HCT116 (cell line): ENCODE results near the gene SPA17. TPM values are rescaled to one million over a fixed set of nuclear protein-coding genes. Genes with fewer than 3 reads are reported as not detected.

Experiments
- ATAC-seq: fragments of 200-7000 bp; cut with Tn5 transposase; 2 replicates; pipeline ENCODE4 v1.9.1; 2020; ENCODE audit warnings: mild to moderate bottlenecking, moderate library complexity
- BruUV-seq: library from RNA; stranded (reverse); fragments of 400-500 nt; replicated peaks from 2 replicates; lab custom pipeline; 2021; lab: Mats Ljungman, UMichigan
- CTCF ChIA-PET: fragments of 300-600 bp; sonication (Branson Sonifier 250); formaldehyde crosslinking; loops from one replicate; lab custom pipeline; 2021; ENCODE audit warnings: antibody characterized with exemption; lab: Charles Lee
- POLR2A ChIA-PET: fragments of 300-600, 350-600 bp; sonication (Branson Sonifier 250); formaldehyde crosslinking; loops from one replicate; lab custom pipeline; 2021; ENCODE audit warnings: antibody characterized with exemption; lab: Charles Lee
- RAD21 ChIA-PET, 2 experiments: fragments of 300-600 bp; sonication (Branson Sonifier 250); formaldehyde crosslinking; loops; one replicate each; lab custom pipeline; 2023; ENCODE audit warnings: low total read pairs in 2 of 2; ENCODE audit not compliant: uncharacterized antibody in 2 of 2, unreplicated experiment in 2 of 2, low non-redundant PET in 1 of 2; lab: Charles Lee
- DNase-seq: peaks from one replicate; pipeline ENCODE4 v3.0.0-alpha.2; 2010; ENCODE audit warnings: low read depth, low spot score
- H2AFZ ChIP-seq: fragments of 200-600 bp; shearing (Covaris generic), sonication (generic); 2 replicates; pipeline ENCODE4 v1.6.1; 2017; ENCODE audit warnings: low read depth, mixed run types, mixed read lengths, antibody characterized with exemption, low read length; ENCODE audit not compliant: poor library complexity, severe bottlenecking
- H3K27ac ChIP-seq: 2 replicates; pipeline ENCODE4 v1.5.1; 2012; ENCODE audit warnings: low read depth, low read length
- H3K27me3 ChIP-seq: fragments of 200-600 bp; sonication (generic); 2 replicates; pipeline ENCODE4 v1.6.1; 2016; ENCODE audit warnings: mixed run types, low read length, mixed read lengths; ENCODE audit not compliant: insufficient read depth
- H3K36me3 ChIP-seq, 2 experiments: fragments of 200-500 bp in 1 of 2; fragments of 200-600 bp in 1 of 2; sonication (Bioruptor generic) in 1 of 2; sonication (generic) in 1 of 2; 2 replicates each; pipeline versions ENCODE4 v1.5.1 to v1.6.1; 2014 to 2016; ENCODE audit warnings: low read length in 2 of 2, inconsistent platforms in 1 of 2, mixed read lengths in 1 of 2, mixed run types in 1 of 2; ENCODE audit not compliant: insufficient read depth in 2 of 2, control insufficient read depth in 1 of 2
- H3K4me1 ChIP-seq, 2 experiments: fragments of 200-600 bp in 1 of 2; sonication (generic) in 1 of 2; 2 replicates each; pipeline versions ENCODE4 v1.5.1 to v1.6.1; 2012 to 2017; ENCODE audit warnings: low read length in 2 of 2, inconsistent platforms in 1 of 2, mild to moderate bottlenecking in 1 of 2, mixed read lengths in 1 of 2, mixed run types in 1 of 2, moderate library complexity in 1 of 2; ENCODE audit not compliant: insufficient read depth in 2 of 2, control insufficient read depth in 1 of 2
- H3K4me2 ChIP-seq: fragments of 200-600 bp; sonication (generic); 2 replicates; pipeline ENCODE4 v1.6.1; 2017; ENCODE audit warnings: mixed run types, low read length, mixed read lengths
- H3K4me3 ChIP-seq, 2 experiments: fragments of 200-600 bp in 1 of 2; sonication (generic) in 1 of 2; replicated peaks in 1 of 2; 2 replicates each; pipeline ENCODE4 v1.5.1; 2011 to 2016; ENCODE audit warnings: low read length in 2 of 2, control low read depth in 1 of 2, low read depth in 1 of 2, mild to moderate bottlenecking in 1 of 2, mixed read lengths in 1 of 2, mixed run types in 1 of 2
- H3K79me2 ChIP-seq: fragments of 200-600 bp; sonication (generic); 2 replicates; pipeline ENCODE4 v1.6.1; 2017; ENCODE audit warnings: mild to moderate bottlenecking, mixed run types, low read length, moderate library complexity, mixed read lengths; ENCODE audit not compliant: insufficient read depth
- H3K9ac ChIP-seq: fragments of 200-600 bp; sonication (generic); 2 replicates; pipeline ENCODE4 v1.6.1; 2016; ENCODE audit warnings: low read length, mixed read lengths
- H3K9me2 ChIP-seq: fragments of 200-600 bp; sonication (generic), shearing (Covaris generic); 2 replicates; pipeline ENCODE4 v1.6.1; 2017; ENCODE audit warnings: mixed run types, mild to moderate bottlenecking, moderate library complexity; ENCODE audit not compliant: insufficient read depth
- H3K9me3 ChIP-seq, 2 experiments: fragments of 200-500 bp in 1 of 2; fragments of 200-600 bp in 1 of 2; sonication (Bioruptor generic) in 1 of 2; sonication (generic) in 1 of 2; 2 replicates each; pipeline ENCODE4 v1.6.1; 2014 to 2017; ENCODE audit warnings: low read length in 2 of 2, mixed read lengths in 2 of 2, inconsistent platforms in 1 of 2, low read depth in 1 of 2, mild to moderate bottlenecking in 1 of 2, mixed run types in 1 of 2, moderate library complexity in 1 of 2; ENCODE audit not compliant: control insufficient read depth in 1 of 2, insufficient read depth in 1 of 2
- H4K20me1 ChIP-seq: fragments of 200-600 bp; sonication (generic), shearing (Covaris generic); 2 replicates; pipeline ENCODE4 v1.6.1; 2017; ENCODE audit warnings: mixed run types, mild to moderate bottlenecking, moderate library complexity; ENCODE audit not compliant: insufficient read depth
- EGR1 ChIP-seq: IDR thresholded peaks from 2 replicates; pipeline ENCODE4 v1.6.1; 2012; ENCODE audit warnings: low read depth
- EZH2 ChIP-seq: fragments of 200-600 bp; sonication (generic); IDR thresholded peaks from 2 replicates; pipeline ENCODE4 v1.6.1; 2017; ENCODE audit warnings: antibody characterized with exemption, mixed run types
- FOSL1 ChIP-seq: IDR thresholded peaks from 2 replicates; pipeline ENCODE4 v1.6.1; 2012; ENCODE audit warnings: low read depth
- JUND ChIP-seq: IDR thresholded peaks from 2 replicates; pipeline ENCODE4 v1.6.1; 2012
- MAX ChIP-seq: IDR thresholded peaks from 2 replicates; pipeline ENCODE4 v1.6.1; 2012
- POLR2A ChIP-seq: IDR thresholded peaks from 2 replicates; pipeline ENCODE4 v1.7.0; 2011; ENCODE audit warnings: borderline replicate concordance; ENCODE audit not compliant: insufficient read depth, insufficient read length; ENCODE audit errors: extremely low read depth
- POLR2AphosphoS5 ChIP-seq: IDR thresholded peaks from 2 replicates; pipeline ENCODE4 v1.6.1; 2011; ENCODE audit warnings: mild to moderate bottlenecking, low read depth, low read length, moderate library complexity
- REST ChIP-seq: IDR thresholded peaks from 2 replicates; pipeline ENCODE4 v1.6.1; 2012; ENCODE audit warnings: low read depth
- SRF ChIP-seq: IDR thresholded peaks from 2 replicates; pipeline ENCODE4 v1.6.1; 2012; ENCODE audit warnings: low read depth
- TCF7L2 ChIP-seq: IDR thresholded peaks from 2 replicates; pipeline ENCODE4 v1.7.0; 2011; ENCODE audit warnings: borderline replicate concordance, inconsistent platforms; ENCODE audit not compliant: insufficient read depth, insufficient read length; ENCODE audit errors: extremely low read depth
- YY1 ChIP-seq: IDR thresholded peaks from 2 replicates; pipeline ENCODE4 v1.6.1; 2011; ENCODE audit warnings: low read length, low read depth, moderate library complexity, mild to moderate bottlenecking; ENCODE audit not compliant: insufficient replicate concordance; ENCODE audit errors: extremely low read depth
- ZBTB33 ChIP-seq: IDR thresholded peaks from 2 replicates; pipeline ENCODE4 v1.6.1; 2011; ENCODE audit warnings: mild to moderate bottlenecking, low read length, moderate library complexity; ENCODE audit not compliant: insufficient replicate concordance; ENCODE audit errors: extremely low read depth
- ZFX ChIP-seq: fragments of 450-650 bp; IDR thresholded peaks from 2 replicates; pipeline ENCODE4 v1.6.1; 2017
- ZNF274 ChIP-seq: fragments of 200-500 bp; sonication (Bioruptor generic); IDR thresholded peaks from 2 replicates; pipeline ENCODE4 v1.6.1; 2014; ENCODE audit warnings: mild to moderate bottlenecking, low read depth, low read length, inconsistent platforms
- intact Hi-C: fragments of 100-400 bp; cut with micrococcal nuclease; formaldehyde crosslinking; loops from 2 replicates; pipeline ENCODE4 v1.10.0; 2022
- total RNA-seq: library from RNA; stranded (reverse); gene quantifications from one replicate; pipeline ENCODE4 v1.2.1, GENCODE V29; 2021; ENCODE audit not compliant: unreplicated experiment
- TF ChIP-seq, protein P1 (sequence below), 3 experiments: fragments of 200-600 bp in 1 of 3; sonication (generic) in 1 of 3; IDR thresholded peaks in 2 of 3; conservative IDR thresholded peaks in 1 of 3; 2 replicates each; pipeline ENCODE4 v1.5.1; 2012 to 2017; ENCODE audit warnings: low read depth in 2 of 3, low read length in 2 of 3, antibody characterized with exemption in 1 of 3, borderline replicate concordance in 1 of 3, control low read depth in 1 of 3, mild to moderate bottlenecking in 1 of 3, mixed read lengths in 1 of 3, mixed run types in 1 of 3, moderate library complexity in 1 of 3; ENCODE audit not compliant: insufficient read depth in 1 of 3

The SPA17 gene
- total RNA-seq, 1 experiment from 2014 or later, result 12.9 TPM

- H2AFZ ChIP-seq, result no peak overlapping the region
- H3K27ac ChIP-seq, result no peak overlapping the region
- CTCF ChIA-PET, result no interaction called here
- H4K20me1 ChIP-seq, result no peaks in the 10 kb centered on the region
- no peak overlapping the region for H3K4me2 ChIP-seq
- intact Hi-C loops, result no loop called here
- no peaks in the 10 kb centered on the region for H3K9me3 ChIP-seq
- DNase-seq (no peak), ATAC-seq (no peak)
- BruUV-seq, result no TSS peak
- H3K9me2 ChIP-seq, result no peaks in the 10 kb centered on the region
- no peaks in the 10 kb centered on the region for H3K36me3 ChIP-seq
- no peaks in the 10 kb centered on the region for H3K27me3 ChIP-seq
- H3K4me3 ChIP-seq, result no peak overlapping the region
- H3K9ac ChIP-seq, result no peak overlapping the region
- H3K4me1 ChIP-seq, result no peaks in the 10 kb centered on the region
- RAD21 ChIA-PET, result no interaction called here
- no peaks in the 10 kb centered on the region for H3K79me2 ChIP-seq
- POLR2A ChIA-PET, result no interaction called here
- TF ChIP-seq EGR1 (no peak), MAX (no peak), POLR2A (no peak), ZNF274 (no peak), FOSL1 (no peak), ZBTB33 (no peak), TCF7L2 (no peak), REST (no peak), SRF (no peak), POLR2AphosphoS5 (no peak), YY1 (no peak), JUND (no peak), ZFX (no peak), EZH2 (no peak)
- TF ChIP-seq, protein P1, sequence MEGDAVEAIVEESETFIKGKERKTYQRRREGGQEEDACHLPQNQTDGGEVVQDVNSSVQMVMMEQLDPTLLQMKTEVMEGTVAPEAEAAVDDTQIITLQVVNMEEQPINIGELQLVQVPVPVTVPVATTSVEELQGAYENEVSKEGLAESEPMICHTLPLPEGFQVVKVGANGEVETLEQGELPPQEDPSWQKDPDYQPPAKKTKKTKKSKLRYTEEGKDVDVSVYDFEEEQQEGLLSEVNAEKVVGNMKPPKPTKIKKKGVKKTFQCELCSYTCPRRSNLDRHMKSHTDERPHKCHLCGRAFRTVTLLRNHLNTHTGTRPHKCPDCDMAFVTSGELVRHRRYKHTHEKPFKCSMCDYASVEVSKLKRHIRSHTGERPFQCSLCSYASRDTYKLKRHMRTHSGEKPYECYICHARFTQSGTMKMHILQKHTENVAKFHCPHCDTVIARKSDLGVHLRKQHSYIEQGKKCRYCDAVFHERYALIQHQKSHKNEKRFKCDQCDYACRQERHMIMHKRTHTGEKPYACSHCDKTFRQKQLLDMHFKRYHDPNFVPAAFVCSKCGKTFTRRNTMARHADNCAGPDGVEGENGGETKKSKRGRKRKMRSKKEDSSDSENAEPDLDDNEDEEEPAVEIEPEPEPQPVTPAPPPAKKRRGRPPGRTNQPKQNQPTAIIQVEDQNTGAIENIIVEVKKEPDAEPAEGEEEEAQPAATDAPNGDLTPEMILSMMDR (IDR thresholded peaks at IDR 0.05 in 2 of 3, conservative IDR thresholded peaks at IDR 0.05 in 1 of 3; ENCODE audit: borderline replicate concordance in 1 of 3, insufficient read depth in 1 of 3, low read depth in 2 of 3, low read length in 2 of 3), result no peak
Observed at GRCh38 chr11:124656774-124657630, 16.7 kb upstream of the SPA17 start.
